ENCODE results near the gene SLC9A1.

The SLC9A1 gene

DNA sequence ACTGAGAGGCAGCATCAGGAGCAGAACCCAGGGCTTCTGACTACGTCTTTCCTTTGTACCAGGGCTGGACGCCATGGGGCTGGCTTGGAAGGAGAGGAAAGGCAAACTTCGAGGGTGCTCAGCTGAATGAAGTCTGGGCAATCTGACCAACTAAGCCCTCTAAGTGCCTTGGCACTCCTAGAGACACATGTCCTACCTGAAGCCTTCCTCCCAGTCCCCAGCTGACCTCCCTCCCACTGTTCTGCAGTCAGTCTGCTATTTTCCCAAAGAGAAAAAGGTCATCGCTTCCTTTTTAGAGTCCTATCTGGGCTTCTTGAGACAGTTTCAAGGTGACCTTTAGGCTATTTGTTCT lies 5.2 kb downstream of the SLC9A1 start:
- H3K36me3 ChIP-seq (ENCODE audit: insufficient read depth, low read length): peaks cover 2% of the 10 kb centered on the region; the same call in 1 of the 2 replicates
- ATAC-seq (ENCODE audit: insufficient read depth, low read depth) (no peak), DNase-seq (no peak)
- H4K20me1 ChIP-seq (ENCODE audit: insufficient read depth, low read length): peaks cover 27% of the 10 kb centered on the region; the same call in 1 of the 2 replicates
- H3K27me3 ChIP-seq (ENCODE audit: insufficient read depth, low read length, poor library complexity): no peaks in the 10 kb centered on the region
- H3K27ac ChIP-seq (ENCODE audit: low read length): no peak overlapping the region
- H3K9ac ChIP-seq (ENCODE audit: low read depth, low read length): no peak overlapping the region
- H3K9me3 ChIP-seq (ENCODE audit: insufficient read depth, low read length, severe bottlenecking): no peaks in the 10 kb centered on the region
- no peak overlapping the region for H3K4me3 ChIP-seq (ENCODE audit: low read depth in 1 of 2, low read length in 2 of 2)
- H3K4me1 ChIP-seq (ENCODE audit: insufficient read depth, low read length): peaks cover 35% of the 10 kb centered on the region
- H3K79me2 ChIP-seq (ENCODE audit: insufficient read depth, low read length): peaks cover 73% of the 10 kb centered on the region
- no peak overlapping the region for H2AFZ ChIP-seq (ENCODE audit: low read depth, low read length)
- H3K4me2 ChIP-seq (ENCODE audit: insufficient read depth, low read length): peak overlapping the region; percentile 33; the same call in 1 of the 2 replicates
- TF ChIP-seq EZH2 (IDR thresholded peaks at IDR 0.05; ENCODE audit: borderline replicate concordance, low read depth, low read length, severe bottlenecking): no peak
- TF ChIP-seq CTCF (IDR thresholded peaks at IDR 0.05; ENCODE audit: borderline replicate concordance, extremely low read depth, low read length, poor library complexity, severe bottlenecking): no peak

DNA sequence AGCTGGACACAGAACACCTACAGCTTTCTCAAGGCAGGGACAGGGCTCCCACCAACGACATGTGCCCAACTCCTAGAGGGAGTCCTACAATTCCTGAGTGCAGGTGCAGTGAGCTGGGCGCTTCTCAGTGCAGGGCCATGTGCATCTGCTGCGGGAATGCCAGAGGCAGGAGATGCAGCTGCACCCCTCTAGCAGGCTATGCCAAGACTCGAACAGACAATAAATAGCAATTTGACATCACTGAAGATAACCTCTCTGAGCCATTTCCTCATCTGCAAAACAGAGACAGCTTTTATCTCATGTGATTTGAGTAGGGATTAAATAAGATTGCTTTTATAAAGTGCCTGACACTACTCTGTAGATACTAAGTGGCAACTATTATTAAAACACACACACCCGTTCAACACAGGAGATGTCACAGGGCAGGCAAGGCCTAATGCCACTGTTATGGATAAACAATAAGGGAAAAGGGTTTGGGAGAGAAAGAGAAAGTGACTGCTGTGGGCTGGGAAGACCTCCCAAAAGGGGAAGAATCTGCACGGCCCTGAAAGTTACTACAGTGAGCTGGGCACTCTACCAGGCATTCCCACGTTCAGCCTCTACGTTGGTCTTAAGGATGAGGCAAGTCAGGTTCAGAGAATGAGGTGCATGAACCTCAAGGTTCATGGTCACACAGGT lies 5.7 kb downstream of the SLC9A1 start:
- peaks cover 2% of the 10 kb centered on the region; the same call in 1 of the 2 replicates for H3K36me3 ChIP-seq (ENCODE audit: insufficient read depth, low read length)
- H4K20me1 ChIP-seq (ENCODE audit: insufficient read depth, low read length): peaks cover 27% of the 10 kb centered on the region; the same call in 1 of the 2 replicates
- TF ChIP-seq EZH2 (IDR thresholded peaks at IDR 0.05; ENCODE audit: borderline replicate concordance, low read depth, low read length, severe bottlenecking) (no peak), CTCF (IDR thresholded peaks at IDR 0.05; ENCODE audit: borderline replicate concordance, extremely low read depth, low read length, poor library complexity, severe bottlenecking) (no peak)
- ATAC-seq (ENCODE audit: insufficient read depth, low read depth) (no peak), DNase-seq (no peak)
- H3K9ac ChIP-seq (ENCODE audit: low read depth, low read length): no peak overlapping the region; the same call in 1 of the 2 replicates
- no peaks in the 10 kb centered on the region for H3K9me3 ChIP-seq (ENCODE audit: insufficient read depth, low read length, severe bottlenecking)
- peaks cover 73% of the 10 kb centered on the region for H3K79me2 ChIP-seq (ENCODE audit: insufficient read depth, low read length)
- no peak overlapping the region for H2AFZ ChIP-seq (ENCODE audit: low read depth, low read length)
- H3K27me3 ChIP-seq (ENCODE audit: insufficient read depth, low read length, poor library complexity): no peaks in the 10 kb centered on the region
- H3K27ac ChIP-seq (ENCODE audit: low read length): no peak overlapping the region
- peak overlapping the region; percentile 33; the same call in 1 of the 2 replicates for H3K4me2 ChIP-seq (ENCODE audit: insufficient read depth, low read length)
- H3K4me1 ChIP-seq (ENCODE audit: insufficient read depth, low read length): peaks cover 31% of the 10 kb centered on the region
- no peak overlapping the region for H3K4me3 ChIP-seq (ENCODE audit: low read depth in 1 of 2, low read length in 2 of 2)

GRCh38 chr1:27148591-27148990 lies 6.3 kb downstream of the SLC9A1 start:
- Histone ChIP-seq H3K4me1 (ENCODE audit: insufficient read depth, low read length) (peaks cover 24% of the 10 kb centered on the region), H3K27me3 (ENCODE audit: insufficient read depth, low read length, poor library complexity) (no peaks in the 10 kb centered on the region), H4K20me1 (ENCODE audit: insufficient read depth, low read length) (peaks cover 28% of the 10 kb centered on the region), H3K4me3 (ENCODE audit: low read depth in 1 of 2, low read length in 2 of 2) (no peak overlapping the region), H3K9me3 (ENCODE audit: insufficient read depth, low read length, severe bottlenecking) (no peaks in the 10 kb centered on the region), H2AFZ (ENCODE audit: low read depth, low read length) (no peak overlapping the region), H3K27ac (ENCODE audit: low read length) (no peak overlapping the region), H3K79me2 (ENCODE audit: insufficient read depth, low read length) (peaks cover 70% of the 10 kb centered on the region), H3K9ac (ENCODE audit: low read depth, low read length) (no peak overlapping the region), H3K36me3 (ENCODE audit: insufficient read depth, low read length) (peaks cover 2% of the 10 kb centered on the region; the same call in 1 of the 2 replicates), H3K4me2 (ENCODE audit: insufficient read depth, low read length) (peak overlapping the region; percentile 30; the same call in 1 of the 2 replicates)
- TF ChIP-seq CTCF (IDR thresholded peaks at IDR 0.05; ENCODE audit: borderline replicate concordance, extremely low read depth, low read length, poor library complexity, severe bottlenecking): no peak
- no peak for TF ChIP-seq EZH2 (IDR thresholded peaks at IDR 0.05; ENCODE audit: borderline replicate concordance, low read depth, low read length, severe bottlenecking)
- DNase-seq (no peak), ATAC-seq (ENCODE audit: insufficient read depth, low read depth) (no peak)

Measured in DND-41 (cell line).